ENCODE data around the gene FMN1. TPM values are rescaled to one million over a fixed set of nuclear protein-coding genes. Genes with fewer than 3 reads are reported as not detected.
A peak's percentile ranks its signal among the peaks of the same experiment; 100 is the strongest.

Gene FMN1
- total RNA-seq = 2.2 TPM
- long read RNA-seq = 0 reads

GRCh38 chr15:33194704-33195670, at the start of gene FMN1:
Gene FMN1 (minus strand): TSS chr15:33194714. CDS start chr15:33154914, 39,800 bp downstream.
- intact Hi-C loops (cut with DNase I) = no loop called here
- DNase-seq (ENCODE audit: low spot score) = peak; percentile 95

GRCh38 chr15:33243869-33244268, 49.4 kb upstream of the FMN1 start:
- DNase-seq (ENCODE audit: low spot score) = no peak
- intact Hi-C loops (cut with DNase I) = no loop called here

GRCh38 chr15:33243393-33243792, 48.9 kb upstream of the FMN1 start:
- intact Hi-C loops (cut with DNase I) = no loop called here
- DNase-seq (ENCODE audit: low spot score) = no peak

GRCh38 chr15:33242669-33243191, 48.2 kb upstream of the FMN1 start:
- no peak for DNase-seq (ENCODE audit: low spot score)
- intact Hi-C loops (cut with DNase I) = no loop called here

GRCh38 chr15:33242165-33242564, 47.7 kb upstream of the FMN1 start:
- intact Hi-C loops (cut with DNase I) = no loop called here
- DNase-seq (ENCODE audit: low spot score) = no peak

- DNase-seq (ENCODE audit: low spot score) = no peak
- intact Hi-C loops (cut with DNase I) = loop anchor here (10.0 kb wide), 1 partner anchor 468 kb away; no protein-coding TSS in a partner anchor
Measured at GRCh38 chr15:33236841-33237509, 42.5 kb upstream of the FMN1 start.

GRCh38 chr15:33234020-33234461, 39.5 kb upstream of the FMN1 start:
- intact Hi-C loops (cut with DNase I) = loop anchor here (10.0 kb wide), 1 partner anchor 471 kb away; no protein-coding TSS in a partner anchor

GRCh38 chr15:33226559-33227181, 32.2 kb upstream of the FMN1 start:
- DNase-seq (ENCODE audit: low spot score) = no peak
- intact Hi-C loops (cut with DNase I) = no loop called here

More at GRCh38 chr15:33234020-33234461, 39.5 kb upstream of the FMN1 start:
- no peak for DNase-seq (ENCODE audit: low spot score)

GRCh38 chr15:33218071-33218491, 23.6 kb upstream of the FMN1 start:
- DNase-seq (ENCODE audit: low spot score) = no peak
- intact Hi-C loops (cut with DNase I) = no loop called here

GRCh38 chr15:33215941-33216872, 21.7 kb upstream of the FMN1 start:
- intact Hi-C loops (cut with DNase I) = no loop called here

GRCh38 chr15:33211176-33211808, 16.8 kb upstream of the FMN1 start:
- intact Hi-C loops (cut with DNase I) = no loop called here
- DNase-seq (ENCODE audit: low spot score) = no peak

More at GRCh38 chr15:33215941-33216872, 21.7 kb upstream of the FMN1 start:
- no peak for DNase-seq (ENCODE audit: low spot score)

- intact Hi-C loops (cut with DNase I) = no loop called here
- no peak for DNase-seq (ENCODE audit: low spot score)
Measured at GRCh38 chr15:33209575-33210481, 15.3 kb upstream of the FMN1 start.

- intact Hi-C loops (cut with DNase I) = no loop called here
Measured at GRCh38 chr15:33207646-33208045, 13.1 kb upstream of the FMN1 start.

GRCh38 chr15:33206366-33206765, 11.9 kb upstream of the FMN1 start:
- intact Hi-C loops (cut with DNase I) = no loop called here

More at GRCh38 chr15:33207646-33208045, 13.1 kb upstream of the FMN1 start:
- DNase-seq (ENCODE audit: low spot score) = no peak

GRCh38 chr15:33204926-33205325, 10.4 kb upstream of the FMN1 start:
- intact Hi-C loops (cut with DNase I) = no loop called here
- DNase-seq (ENCODE audit: low spot score) = no peak

More at GRCh38 chr15:33206366-33206765, 11.9 kb upstream of the FMN1 start:
- DNase-seq (ENCODE audit: low spot score) = no peak

GRCh38 chr15:33204087-33204486, 9.6 kb upstream of the FMN1 start:
- intact Hi-C loops (cut with DNase I) = no loop called here
- no peak for DNase-seq (ENCODE audit: low spot score)
